Astrocyte of the hippocampus (primary cell): ENCODE measurements around the gene WDR3.

ENCODE experiments used
- DNase-seq: peaks from one replicate; pipeline ENCODE4 v3.0.0; 2011; ENCODE audit warnings: low read depth, low spot score

Gene WDR3

GRCh38 chr1:117942293-117942692, 12.8 kb downstream of the WDR3 start:
- no peak for DNase-seq

- no peak for DNase-seq
Observed at GRCh38 chr1:117952386-117952785, 22.8 kb downstream of the WDR3 start.

GRCh38 chr1:117959364-117959763, 29.8 kb downstream of the WDR3 start:
- DNase-seq: peak; percentile 11

- peak; percentile 5 for DNase-seq
Observed at GRCh38 chr1:117964290-117965038, 34.9 kb downstream of the WDR3 start.

GRCh38 chr1:117967477-117967876, 37.9 kb downstream of the WDR3 start:
- peak; percentile 58 for DNase-seq

GRCh38 chr1:117967881-117968280, 38.3 kb downstream of the WDR3 start:
- peak; percentile 76 for DNase-seq

GRCh38 chr1:117970252-117970651, 40.7 kb downstream of the WDR3 start:
- DNase-seq: peak; percentile 45

GRCh38 chr1:117971777-117972176, 42.2 kb downstream of the WDR3 start:
- DNase-seq: no peak

GRCh38 chr1:117976381-117976780, 46.8 kb downstream of the WDR3 start:
- DNase-seq: no peak

- no peak for DNase-seq
Observed at GRCh38 chr1:117981455-117982192, 52.1 kb downstream of the WDR3 start.

GRCh38 chr1:117985239-117985638, 55.7 kb downstream of the WDR3 start:
- no peak for DNase-seq

GRCh38 chr1:117985973-117986372, 56.4 kb downstream of the WDR3 start:
- DNase-seq: no peak

GRCh38 chr1:118004312-118004711, 74.8 kb downstream of the WDR3 start:
- no peak for DNase-seq

- no peak for DNase-seq
Observed at GRCh38 chr1:118007391-118007790, 77.9 kb downstream of the WDR3 start.

GRCh38 chr1:118008011-118008410, 78.5 kb downstream of the WDR3 start:
- DNase-seq: no peak

GRCh38 chr1:118012515-118013124, 83.1 kb downstream of the WDR3 start:
- no peak for DNase-seq

GRCh38 chr1:118013336-118013735, 83.8 kb downstream of the WDR3 start:
- no peak for DNase-seq

- DNase-seq: no peak
Observed at GRCh38 chr1:118013938-118014337, 84.4 kb downstream of the WDR3 start.
